Erythroblast (primary cell): ENCODE data around the gene SS18.

Experiments
- GATA1 ChIP-seq: IDR thresholded peaks from 2 replicates; pipeline ENCODE4 v1.6.1; 2011; ENCODE audit warnings: low read depth, mild to moderate bottlenecking, control low read depth, low read length, moderate library complexity
- POLR2A ChIP-seq: IDR thresholded peaks from 2 replicates; pipeline ENCODE4 v1.6.1; 2011; ENCODE audit warnings: mild to moderate bottlenecking, low read length

DNA sequence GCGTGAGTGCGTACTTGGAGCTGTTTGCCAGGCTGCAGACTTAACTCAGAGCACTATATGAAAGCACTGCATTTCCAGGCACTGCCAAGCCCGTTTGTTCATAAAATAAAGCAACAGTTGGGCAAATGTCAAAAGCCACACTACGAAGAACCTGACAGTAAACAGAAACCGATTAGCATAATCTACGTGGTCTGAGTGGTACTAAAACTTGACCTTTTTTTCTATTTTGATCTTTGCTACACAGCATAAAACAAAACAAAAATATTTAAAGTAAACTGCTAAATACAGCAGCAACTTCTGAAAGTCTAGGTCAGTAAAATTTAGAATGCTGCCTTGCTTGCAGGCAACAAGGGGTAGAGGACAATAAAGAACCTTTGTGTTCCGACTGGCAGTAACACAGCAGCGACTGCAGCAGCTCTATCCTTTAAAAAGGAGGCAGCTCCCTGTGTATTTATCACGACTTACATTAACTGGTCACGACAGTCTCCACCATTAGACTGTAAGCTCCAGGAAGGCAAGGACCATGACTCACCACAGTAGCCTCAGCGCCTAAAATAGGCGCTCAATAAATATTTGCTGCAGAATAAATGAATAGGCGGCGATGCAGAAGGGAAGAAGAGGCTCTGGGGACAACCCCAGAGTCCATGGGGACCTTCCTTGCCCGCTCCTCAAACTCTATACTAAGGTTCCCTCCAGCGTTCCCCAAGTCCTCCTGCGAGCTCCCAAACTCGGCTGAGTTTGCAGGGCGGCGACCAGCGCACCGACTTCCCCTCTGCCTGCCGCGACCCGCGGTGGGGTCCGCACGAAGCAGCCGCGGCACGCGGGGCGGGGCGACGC lies 902 bp downstream of the SS18 start:
- no peak for TF ChIP-seq POLR2A
- TF ChIP-seq GATA1, result no peak
